Adrenal gland (tissue), 12 donors: ENCODE measurements around the gene TBCE. TPM values are rescaled to one million over a fixed set of nuclear protein-coding genes. Genes with fewer than 3 reads are reported as not detected.

Source experiments
- DNase-seq, 7 donors: peaks; one replicate each; pipeline ENCODE4 v3.0.0-alpha.2; 2019 to 2020
- H3K27ac ChIP-seq, 5 donors: fragments of 200-600 bp; sonication (generic) in 4 of 5; 1 replicate in 3 of 5; 2 replicates in 2 of 5; pipeline versions ENCODE4 v1.5.1 to v1.8.0; 2016 to 2020; ENCODE audit warnings: mild to moderate bottlenecking in 1 of 5
- H3K27me3 ChIP-seq: fragments of 200-600 bp; 2 replicates; pipeline ENCODE4 v1.8.0; 2021
- H3K36me3 ChIP-seq, 2 donors: fragments of 200-600 bp; replicated peaks in 1 of 2; 1 replicate in 1 of 2; 2 replicates in 1 of 2; pipeline versions ENCODE4 v1.5.1 to v1.8.0; 2018 to 2022
- H3K4me1 ChIP-seq, 2 donors: fragments of 200-600 bp; replicated peaks in 1 of 2; 1 replicate in 1 of 2; 2 replicates in 1 of 2; pipeline versions ENCODE4 v1.5.1 to v1.8.0; 2018 to 2021
- H3K4me3 ChIP-seq, 4 donors: fragments of 200-600 bp; sonication (generic) in 3 of 4; one replicate each; pipeline ENCODE4 v1.5.1; 2016 to 2018
- H3K9me3 ChIP-seq, 3 donors: fragments of 200-600 bp; sonication (generic) in 1 of 3; replicated peaks in 1 of 3; 1 replicate in 2 of 3; 2 replicates in 1 of 3; pipeline versions ENCODE4 v1.5.1 to v1.8.0; 2016 to 2021
- CTCF ChIP-seq, 6 experiments: fragments of 450-650 bp in 4 of 6; fragments of 200-600 bp in 2 of 6; sonication (generic) in 1 of 6; IDR thresholded peaks; 1 replicate in 5 of 6; 2 replicates in 1 of 6; pipeline versions ENCODE4 v1.5.1 to v1.8.0; 2016 to 2021; ENCODE audit warnings: antibody characterized with exemption in 6 of 6, mild to moderate bottlenecking in 2 of 6, moderate library complexity in 1 of 6
- POLR2A ChIP-seq, 2 donors: fragments of 450-650 bp; IDR thresholded peaks; one replicate each; pipeline ENCODE4 v1.6.1; 2017; ENCODE audit warnings: antibody characterized with exemption in 2 of 2, mild to moderate bottlenecking in 2 of 2, moderate library complexity in 1 of 2
- WGBS, 4 donors: extraction: QIAGEN DNeasy Blood & Tissue Kit in 2 of 4; methylation state at CpG; one replicate each; pipeline versions ENCODE4 v1.1.5 to v1.1.7; 2013 to 2017; 5-methylcytosine and 5-hydroxymethylcytosine counted together
- intact Hi-C, 2 donors: fragments of 100-400 bp; cut with DNase I; formaldehyde crosslinking; loops; one replicate each; pipeline versions ENCODE4 v1.14.1 to v1.15.0; 2022 to 2023
- polyA plus RNA-seq, 3 donors: library from polyadenylated mRNA; stranded (reverse); fragments of 200-250 nt in 2 of 3; fragments of 350-450 nt in 1 of 3; fragmentation: Illumina TruSeq in 1 of 3; extraction: RNeasy Lipid Tissue Mini Kit (QIAGEN cat#74804) in 1 of 3; gene quantifications; one replicate each; pipeline ENCODE4 v1.2.3, GENCODE V29; 2013 to 2014
- total RNA-seq, 9 donors: library from RNA; depleted of rRNA in 4 of 9; stranded (reverse); fragments of >200 nt in 4 of 9; fragments of 120-200 nt in 1 of 9; fragmentation: NEBNext Ultra II Directional in 1 of 9; extraction: Animal tissue kit (Norgen Biotek cat#: 25700) in 1 of 9; gene quantifications; one replicate each; pipeline versions ENCODE4 v1.1.0 to v1.2.4, GENCODE V29; 2013 to 2023
- donor health status: healthy with polysubstance abuse.
- donor health status: Bipolar disorder and iron deficiency.
- donor health status: DM: yes; HTN: yes; CAD: no.
- donor health status: DM: no; HTN: no; CAD: no.
- donor health status: DM: no; HTN: no; CAD: no.
- donor health status: DM: yes; HTN: yes; CAD: no.

TBCE gene
- total and polyA plus RNA-seq, 12 donors: 14.7 to 67.2 (median 25.7) TPM

DNA sequence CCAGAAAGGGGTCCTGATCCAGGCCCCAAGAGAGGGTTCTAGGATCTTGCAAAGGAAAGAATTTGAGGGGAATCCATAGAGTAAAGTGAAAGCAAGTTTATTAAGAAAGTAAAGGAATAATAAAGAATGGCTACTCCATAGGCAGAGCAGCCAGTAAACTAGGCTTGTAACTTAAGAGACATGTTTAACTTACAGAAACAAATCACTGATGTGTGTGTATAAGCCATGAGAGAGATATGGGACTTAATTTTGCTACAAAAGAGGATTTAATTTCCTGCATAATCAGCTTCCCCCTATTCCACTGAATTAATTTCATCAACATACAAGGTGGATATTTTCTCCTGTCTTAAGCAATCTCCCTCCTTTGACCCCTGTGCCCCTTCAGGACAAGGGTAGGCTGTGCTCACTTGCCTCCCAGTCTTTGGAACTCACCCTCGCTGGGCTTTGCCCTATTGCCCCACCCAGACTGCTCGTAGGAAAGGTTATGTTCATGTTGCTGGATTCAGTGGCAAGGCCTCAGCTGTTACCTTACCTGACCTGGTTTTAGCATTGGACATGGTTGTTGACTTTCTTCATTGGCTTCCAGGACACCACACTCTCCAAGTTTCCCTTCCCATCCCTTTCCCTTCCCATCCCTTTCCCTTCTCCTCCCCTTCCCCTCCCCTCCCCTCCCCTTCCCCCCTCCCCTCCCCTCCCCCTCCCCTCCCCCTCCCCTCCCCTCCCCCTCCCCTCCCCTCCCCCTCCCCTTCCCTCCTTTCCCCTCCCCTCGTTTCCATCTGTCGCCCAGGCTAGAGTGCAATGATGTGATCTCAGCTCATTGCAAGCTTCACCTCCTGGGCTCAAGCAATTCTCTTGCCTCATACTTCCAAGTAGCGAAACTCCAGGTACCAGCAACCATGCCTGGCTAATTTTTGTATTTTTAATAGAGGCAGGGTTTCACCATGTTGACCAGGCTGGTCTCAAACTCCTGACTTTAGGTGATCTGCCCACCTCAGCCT lies 44.6 kb downstream of the TBCE start:
- no peak for TF ChIP-seq CTCF (IDR thresholded peaks at IDR 0.05)
- no peak for TF ChIP-seq POLR2A (IDR thresholded peaks at IDR 0.05)
- no peaks in the 10 kb centered on the region for H3K9me3 ChIP-seq
- peak overlapping the region in 1 of 5 donors; percentile 46 for H3K27ac ChIP-seq
- no peaks in the 10 kb centered on the region for H3K27me3 ChIP-seq
- H3K36me3 ChIP-seq: no peaks in the 10 kb centered on the region
- intact Hi-C loops: loop anchor here in 1 of 2 donors (10.0 kb wide), 2 partner anchors 87 to 317 kb away; partner anchors contain the start of genes ARID4B and GGPS1
- H3K4me1 ChIP-seq: peaks cover 17 to 25% of the 10 kb centered on the region in 2 donors
- DNase-seq: peak in 2 of 7 donors; percentile 20 to 28
- no peak overlapping the region for H3K4me3 ChIP-seq
- 47 to 75% (median 61%) methylated on average over 2 to 4 of the region's 5 CpGs for WGBS, 4 donors

DNA sequence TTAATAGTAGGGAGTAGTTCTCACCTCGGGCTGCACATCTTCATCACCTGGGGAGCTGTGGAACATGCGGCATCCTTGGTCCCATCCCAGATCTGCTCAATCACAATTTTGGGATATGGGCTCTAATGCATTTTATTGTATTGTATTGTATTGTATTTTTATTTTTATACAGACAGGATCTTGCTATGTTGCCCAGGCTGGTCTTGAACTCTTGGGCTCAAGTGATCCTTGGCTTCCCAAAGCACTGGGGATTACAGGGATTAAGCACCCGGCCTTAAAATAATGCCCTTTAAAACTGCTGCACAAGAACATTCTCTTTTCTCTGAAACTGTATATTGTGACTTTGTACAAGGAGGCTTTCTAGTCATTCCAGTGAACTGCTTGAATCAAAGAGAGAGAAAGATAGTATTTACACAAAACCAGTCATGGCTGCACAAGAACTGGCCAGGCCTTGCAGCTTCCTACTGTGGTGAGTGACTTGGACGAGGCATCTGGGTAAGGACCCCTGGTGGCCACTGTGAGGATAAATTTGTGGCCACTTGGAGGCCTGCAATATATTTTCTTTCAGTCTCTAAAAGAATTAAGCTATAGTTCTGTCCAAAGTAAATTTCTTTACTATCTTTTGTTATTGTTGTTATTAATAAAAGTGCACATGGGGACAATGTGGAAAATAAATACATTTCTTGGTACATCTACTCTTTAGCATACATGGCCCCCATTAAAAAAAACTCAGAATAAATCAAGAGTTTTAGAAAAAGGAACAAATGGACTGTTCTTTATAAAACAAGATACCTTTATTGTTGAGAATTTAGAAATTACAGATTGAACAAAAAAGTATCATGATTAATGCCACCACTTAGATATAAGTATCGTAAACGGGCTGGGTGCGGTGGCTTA lies 48.0 kb downstream of the TBCE start:
- WGBS, 4 donors: 73 to 85% (median 84%) methylated on average over 7 of the region's 7 CpGs
- H3K4me3 ChIP-seq: no peak overlapping the region
- peak; percentile 49 to 85 (median 74) for DNase-seq
- no peak overlapping the region for H3K27ac ChIP-seq
- H3K27me3 ChIP-seq: no peaks in the 10 kb centered on the region
- peaks cover 6 to 8% of the 10 kb centered on the region in 2 donors for H3K4me1 ChIP-seq
- H3K36me3 ChIP-seq: peaks cover 0 to 4% of the 10 kb centered on the region in 2 donors
- no peaks in the 10 kb centered on the region for H3K9me3 ChIP-seq
- intact Hi-C loops: loop anchor here (5.0 to 10.0 kb wide), 3 partner anchors 90 to 320 kb away; partner anchors contain the start of genes ARID4B (in 1 of the 2) and GGPS1 (in 1 of the 2)
- no peak for TF ChIP-seq POLR2A (IDR thresholded peaks at IDR 0.05)
- TF ChIP-seq CTCF (IDR thresholded peaks at IDR 0.05): peak; percentile 60 to 80 (median 76)

- Histone ChIP-seq H3K36me3 (peaks cover 0 to 4% of the 10 kb centered on the region in 2 donors), H3K4me3 (no peak overlapping the region), H3K27me3 (no peaks in the 10 kb centered on the region), H3K4me1 (peaks cover 6 to 8% of the 10 kb centered on the region in 2 donors), H3K27ac (no peak overlapping the region), H3K9me3 (no peaks in the 10 kb centered on the region)
- TF ChIP-seq CTCF (IDR thresholded peaks at IDR 0.05) (no peak), POLR2A (IDR thresholded peaks at IDR 0.05) (no peak)
- 29 to 50% (median 40%) methylated on average over 1 of the region's 1 CpG for WGBS, 4 donors
- peak; percentile 31 to 68 (median 44) for DNase-seq
- intact Hi-C loops: loop anchor here (5.0 to 10.0 kb wide), 3 partner anchors 92 to 322 kb away; partner anchors contain the start of genes ARID4B (in 1 of the 2) and GGPS1 (in 1 of the 2)
These were observed 49.4 kb downstream of the TBCE start for GRCh38 chr1:235416662-235417049.
